Heart right ventricle (tissue), 16 donors: ENCODE measurements around the gene PLXNC1. TPM values are rescaled to one million over a fixed set of nuclear protein-coding genes. Genes with fewer than 3 reads are reported as not detected.

Source experiments
- ATAC-seq, 8 donors: fragments of 200-7000 bp; cut with Tn5 transposase; one replicate each; pipeline ENCODE4 v1.9.1; 2020; ENCODE audit warnings: mild to moderate bottlenecking in 8 of 8, moderate library complexity in 8 of 8, moderate number of reproducible peaks in 1 of 8
- DNase-seq, 2 donors: peaks; one replicate each; pipeline ENCODE4 v3.0.0-alpha.2; 2020
- H3K27ac ChIP-seq, 10 donors: fragments of 200-600 bp; sonication (generic) in 2 of 10; one replicate each; pipeline versions ENCODE4 v1.5.0 to v1.8.0; 2020 to 2022; ENCODE audit warnings: mild to moderate bottlenecking in 3 of 10
- H3K27me3 ChIP-seq, 7 donors: fragments of 200-600 bp; one replicate each; pipeline ENCODE4 v1.8.0; 2021 to 2022; ENCODE audit warnings: mild to moderate bottlenecking in 2 of 7
- H3K36me3 ChIP-seq, 9 donors: fragments of 200-600 bp; sonication (generic) in 1 of 9; one replicate each; pipeline versions ENCODE4 v1.5.0 to v1.8.0; 2020 to 2022; ENCODE audit warnings: mild to moderate bottlenecking in 2 of 9
- H3K4me1 ChIP-seq, 9 donors: fragments of 200-600 bp; sonication (generic) in 1 of 9; one replicate each; pipeline versions ENCODE4 v1.5.0 to v1.8.0; 2020 to 2022; ENCODE audit warnings: mild to moderate bottlenecking in 4 of 9
- H3K4me3 ChIP-seq, 10 donors: fragments of 200-600 bp; sonication (generic) in 2 of 10; one replicate each; pipeline versions ENCODE4 v1.5.0 to v1.8.0; 2020 to 2022; ENCODE audit warnings: mild to moderate bottlenecking in 7 of 10, moderate library complexity in 2 of 10
- H3K9me3 ChIP-seq, 11 donors: fragments of 200-600 bp in 10 of 11; sonication (generic) in 2 of 11; one replicate each; pipeline versions ENCODE4 v1.5.0 to v1.8.0; 2013 to 2022; ENCODE audit warnings: mild to moderate bottlenecking in 2 of 11, control low read depth in 1 of 11, moderate library complexity in 1 of 11
- WGBS, 2 donors: extraction: QIAGEN DNeasy Blood & Tissue Kit; methylation state at CpG; one replicate each; pipeline ENCODE4 v1.1.7; 2013; ENCODE audit warnings: inconsistent platforms in 1 of 2; 5-methylcytosine and 5-hydroxymethylcytosine counted together
- intact Hi-C, 10 donors: fragments of 100-400 bp; cut with DNase I; formaldehyde crosslinking; loops; one replicate each; pipeline versions ENCODE4 v1.11.1 to v1.14.2; 2022
- polyA plus RNA-seq, 2 donors: library from polyadenylated mRNA; stranded (reverse); fragments of 200-250 nt; gene quantifications; one replicate each; pipeline ENCODE4 v1.2.3, GENCODE V29; 2013
- total RNA-seq, 10 donors: library from RNA; stranded (reverse); fragmentation: NEBNext Ultra II Directional in 3 of 10; extraction: Animal tissue kit (Norgen Biotek cat#: 25700) in 3 of 10; gene quantifications; one replicate each; pipeline versions ENCODE4 v1.2.1 to v1.2.4, GENCODE V29; 2021 to 2023
- TF ChIP-seq, protein P1 (sequence below), 9 donors: fragments of 200-600 bp; sonication (generic) in 2 of 9; IDR thresholded peaks; one replicate each; pipeline versions ENCODE4 v1.5.0 to v1.8.0; 2021 to 2022; ENCODE audit warnings: antibody characterized with exemption in 9 of 9, mild to moderate bottlenecking in 5 of 9, moderate library complexity in 1 of 9
- donor health status: Arrhythmogenic right ventricular cardiomyopathy.
- donor health status: ischemic (EF 13 %, LVEDD 7.1; RV severe dilation, severe dysfunction).
- donor health status: healthy with polysubstance abuse.
- donor health status: DM: no; HTN: yes; CAD: no.
- donor health status: DM: no; HTN: no; CAD: no.
- donor health status: ischemic (EF 25% LVEDD 6.9; RV normal size, moderate dysfunction).
- donor health status: ischemic (EF 25% LVEDD 5.7; RV mildly dilated, moderate dysfunction).
- donor health status: healthy.
- donor health status: DM: yes; HTN: yes; CAD: no.
- donor health status: Ischemic cardiomyopathy.
- donor health status: ischemic (EF 35%, LVEDD 5.7; RV mildly dilated, moderate dysfunction).
- donor health status: nonischemic (EF 11% LVEDD 7.7; RV severe dilation, severe dysfunction).
- donor health status: DM: yes; HTN: yes; CAD: no.
- donor health status: PGD.
- donor health status: ischemic (EF 29% LVEDD 5.4; RV normal size, mild dysfunction).
- donor health status: nonischemic (EF 23%, LVEDD 6.1; RV moderate dilation, normal function).

Gene PLXNC1
- total and polyA plus RNA-seq, 12 donors = 0.72 to 8.5 (median 2.7) TPM

DNA sequence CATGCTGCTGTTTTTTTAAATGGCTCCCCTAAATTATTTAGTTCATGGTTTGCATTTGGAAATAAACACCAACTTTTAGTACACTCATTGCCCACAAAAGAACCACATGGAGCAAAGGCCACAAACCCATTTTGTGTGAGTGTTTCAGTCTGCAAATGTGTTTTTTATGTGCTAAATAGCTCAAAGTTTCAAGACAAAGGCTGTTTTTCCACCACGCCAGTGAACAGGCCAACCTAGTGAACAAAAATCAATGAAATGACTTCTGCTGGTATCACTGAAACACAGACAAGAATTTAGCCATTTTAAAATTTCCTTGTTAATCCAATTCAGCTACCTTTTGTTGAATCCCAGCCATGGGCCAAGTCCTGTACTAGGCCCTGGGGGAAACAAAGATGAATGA, 52.3 kb downstream of the PLXNC1 start:
- TF ChIP-seq, protein P1, sequence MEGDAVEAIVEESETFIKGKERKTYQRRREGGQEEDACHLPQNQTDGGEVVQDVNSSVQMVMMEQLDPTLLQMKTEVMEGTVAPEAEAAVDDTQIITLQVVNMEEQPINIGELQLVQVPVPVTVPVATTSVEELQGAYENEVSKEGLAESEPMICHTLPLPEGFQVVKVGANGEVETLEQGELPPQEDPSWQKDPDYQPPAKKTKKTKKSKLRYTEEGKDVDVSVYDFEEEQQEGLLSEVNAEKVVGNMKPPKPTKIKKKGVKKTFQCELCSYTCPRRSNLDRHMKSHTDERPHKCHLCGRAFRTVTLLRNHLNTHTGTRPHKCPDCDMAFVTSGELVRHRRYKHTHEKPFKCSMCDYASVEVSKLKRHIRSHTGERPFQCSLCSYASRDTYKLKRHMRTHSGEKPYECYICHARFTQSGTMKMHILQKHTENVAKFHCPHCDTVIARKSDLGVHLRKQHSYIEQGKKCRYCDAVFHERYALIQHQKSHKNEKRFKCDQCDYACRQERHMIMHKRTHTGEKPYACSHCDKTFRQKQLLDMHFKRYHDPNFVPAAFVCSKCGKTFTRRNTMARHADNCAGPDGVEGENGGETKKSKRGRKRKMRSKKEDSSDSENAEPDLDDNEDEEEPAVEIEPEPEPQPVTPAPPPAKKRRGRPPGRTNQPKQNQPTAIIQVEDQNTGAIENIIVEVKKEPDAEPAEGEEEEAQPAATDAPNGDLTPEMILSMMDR (IDR thresholded peaks at IDR 0.05) = no peak
- peaks cover 0 to 11% (median 0%) of the 10 kb centered on the region in 11 donors for H3K9me3 ChIP-seq
- no peak overlapping the region for H3K4me3 ChIP-seq
- intact Hi-C loops = no loop called here
- ATAC-seq (no peak), DNase-seq (no peak)
- peaks cover 0 to 6% (median 0%) of the 10 kb centered on the region in 9 donors for H3K36me3 ChIP-seq
- 92 to 96% methylated on average over 1 of the region's 1 CpG for WGBS, 2 donors
- no peaks in the 10 kb centered on the region for H3K27me3 ChIP-seq
- no peak overlapping the region for H3K27ac ChIP-seq
- peaks cover 0 to 18% (median 0%) of the 10 kb centered on the region in 9 donors for H3K4me1 ChIP-seq

DNA sequence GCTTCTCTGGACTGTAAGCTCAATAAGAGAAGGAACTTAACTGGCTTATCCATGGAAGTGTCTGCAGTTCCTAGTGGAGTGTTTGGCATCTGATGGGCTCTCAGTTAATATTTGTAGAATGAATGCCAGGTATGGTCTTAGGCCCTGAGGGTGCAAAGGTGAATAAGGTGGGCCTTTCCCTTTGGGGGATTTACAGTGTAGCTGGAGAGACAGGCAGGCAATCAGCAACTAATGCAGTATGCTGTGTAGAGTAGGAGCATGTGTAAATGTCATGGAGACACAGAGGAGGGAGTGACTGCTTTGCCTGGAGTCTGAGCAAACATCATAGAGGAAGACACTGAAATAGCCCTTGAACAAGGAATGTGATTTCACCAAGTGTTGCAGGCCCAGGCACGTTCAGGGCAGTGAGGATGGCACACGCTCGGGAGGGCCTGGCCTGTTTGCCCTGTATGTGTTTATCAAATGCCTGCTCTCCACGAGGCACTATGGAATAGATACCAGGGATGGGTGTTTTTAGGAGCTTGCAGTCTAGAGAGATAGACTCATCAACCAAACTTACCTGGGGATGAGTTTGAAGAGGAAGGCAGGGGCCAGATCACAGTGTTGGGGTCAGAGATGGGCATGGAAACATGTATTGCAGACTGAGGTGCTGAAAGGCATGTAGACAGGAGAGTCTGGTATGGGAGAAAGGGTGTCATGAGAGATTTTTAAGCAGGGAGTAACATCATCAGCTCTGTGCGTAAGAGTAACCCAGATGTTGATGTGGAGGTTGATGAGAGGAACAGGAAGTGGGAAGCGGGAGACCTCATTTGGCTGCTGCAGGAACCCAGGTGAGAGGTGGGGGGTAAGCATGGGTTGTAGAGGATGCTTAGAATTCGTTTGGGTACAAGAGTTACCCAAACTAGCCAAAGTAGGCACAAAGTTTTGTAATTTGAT, 54.1 kb downstream of the PLXNC1 start:
- Histone ChIP-seq H3K36me3 (no peaks in the 10 kb centered on the region), H3K4me3 (no peak overlapping the region), H3K4me1 (peaks cover 0 to 35% (median 3%) of the 10 kb centered on the region in 9 donors), H3K27me3 (no peaks in the 10 kb centered on the region), H3K27ac (no peak overlapping the region), H3K9me3 (peaks cover 0 to under 1% (median 0%) of the 10 kb centered on the region in 11 donors)
- no peak for ATAC-seq
- TF ChIP-seq, protein P1 (IDR thresholded peaks at IDR 0.05) = no peak
- intact Hi-C loops = no loop called here
- WGBS, 2 donors = 89 to 93% methylated on average over 7 of the region's 7 CpGs
- DNase-seq = no peak

DNA sequence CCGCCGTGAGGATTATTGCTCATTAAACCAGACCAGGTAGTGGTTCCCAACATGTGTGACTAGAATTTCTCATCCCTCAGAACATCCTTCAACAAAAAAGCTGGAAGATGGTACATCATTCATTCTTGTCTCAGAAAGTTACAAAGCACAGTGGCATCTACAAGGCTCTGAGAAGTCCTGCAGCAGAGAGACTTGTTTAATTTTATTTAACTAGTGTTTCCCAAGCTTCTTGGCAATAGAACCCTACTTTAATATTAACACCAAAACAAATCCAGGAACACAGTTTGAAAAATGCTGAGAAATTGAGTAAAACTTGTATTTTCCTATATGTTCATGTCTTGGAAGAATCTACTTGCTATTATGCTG, 54.8 kb downstream of the PLXNC1 start:
- TF ChIP-seq, protein P1 (IDR thresholded peaks at IDR 0.05) = no peak
- 49 to 73% methylated on average over 2 of the region's 2 CpGs for WGBS, 2 donors
- Histone ChIP-seq H3K4me1 (peaks cover 0 to 41% (median 10%) of the 10 kb centered on the region in 9 donors), H3K9me3 (no peaks in the 10 kb centered on the region), H3K27me3 (no peaks in the 10 kb centered on the region), H3K36me3 (no peaks in the 10 kb centered on the region), H3K4me3 (no peak overlapping the region), H3K27ac (no peak overlapping the region)
- DNase-seq (no peak), ATAC-seq (no peak)
- intact Hi-C loops = no loop called here

DNA sequence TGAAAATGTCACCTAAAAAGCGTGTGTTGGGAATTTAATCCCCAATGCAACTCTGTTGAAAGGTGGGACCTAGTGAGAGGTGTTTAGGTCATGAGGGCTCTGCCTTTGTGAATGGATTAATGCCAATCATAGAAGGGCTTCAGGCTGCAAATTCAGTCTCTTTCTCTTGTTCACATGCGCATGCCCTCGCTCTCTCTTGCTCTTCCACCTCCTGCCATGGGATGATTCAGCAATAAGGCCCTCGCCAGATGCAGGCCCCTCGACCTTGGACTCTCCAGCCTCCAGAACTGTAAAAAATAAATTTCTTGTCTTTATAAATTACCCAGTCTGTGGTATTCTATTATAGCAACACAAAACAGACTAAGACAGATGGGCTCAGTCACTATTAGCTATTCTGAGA, 55.4 kb downstream of the PLXNC1 start:
- TF ChIP-seq, protein P1 (IDR thresholded peaks at IDR 0.05) = no peak
- H3K36me3 ChIP-seq = no peaks in the 10 kb centered on the region
- H3K9me3 ChIP-seq = no peaks in the 10 kb centered on the region
- no peaks in the 10 kb centered on the region for H3K27me3 ChIP-seq
- intact Hi-C loops = no loop called here
- 93 to 95% methylated on average over 5 of the region's 5 CpGs for WGBS, 2 donors
- DNase-seq (no peak), ATAC-seq (no peak)
- peaks cover 0 to 47% (median 16%) of the 10 kb centered on the region in 9 donors for H3K4me1 ChIP-seq
- no peak overlapping the region for H3K4me3 ChIP-seq
- peak overlapping the region in 1 of 10 donors; percentile 67 for H3K27ac ChIP-seq
